HepG2 (cell line): ENCODE data around the gene TMBIM1. TPM values are rescaled to one million over a fixed set of nuclear protein-coding genes. Genes with fewer than 3 reads are reported as not detected.

ENCODE experiments used
- ARID2 ChIP-seq: sonication (generic); formaldehyde crosslinking; IDR thresholded peaks from 2 replicates; pipeline ENCODE4 v1.8.1; 2022; ENCODE audit warnings: mild to moderate bottlenecking, missing genetic modification reagents, borderline replicate concordance
- BRCA1 ChIP-seq: sonication (generic); formaldehyde crosslinking; IDR thresholded peaks from 2 replicates; pipeline ENCODE4 v1.4.0; 2020; ENCODE audit warnings: missing genetic modification reagents
- EP300 ChIP-seq, 3 experiments: sonication (generic) in 1 of 3; formaldehyde crosslinking in 1 of 3; IDR thresholded peaks; 2 replicates each; pipeline versions ENCODE4 v1.5.1 to v1.6.1; 2011 to 2020; ENCODE audit warnings: low read depth in 2 of 3, low read length in 2 of 3, borderline replicate concordance in 1 of 3, improper control_type of control experiment in 1 of 3, mild to moderate bottlenecking in 1 of 3, missing genetic modification reagents in 1 of 3, moderate library complexity in 1 of 3
- GATAD2A ChIP-seq: IDR thresholded peaks from 2 replicates; pipeline ENCODE4 v1.6.1; 2016
- JARID2 ChIP-seq: sonication (generic); formaldehyde crosslinking; IDR thresholded peaks from 2 replicates; pipeline ENCODE4 v1.8.1; 2023; ENCODE audit warnings: missing genetic modification reagents, inconsistent platforms; ENCODE audit not compliant: insufficient replicate concordance
- MED1 ChIP-seq: sonication (generic); formaldehyde crosslinking; IDR thresholded peaks from 2 replicates; pipeline ENCODE4 v1.4.0; 2020; ENCODE audit warnings: missing genetic modification reagents
- PITX1 ChIP-seq: sonication (generic); formaldehyde crosslinking; IDR thresholded peaks from 2 replicates; pipeline ENCODE4 v1.5.1; 2020; ENCODE audit warnings: mild to moderate bottlenecking, missing genetic modification reagents
- POLR2A ChIP-seq, 2 experiments: IDR thresholded peaks; 2 replicates each; pipeline ENCODE4 v1.6.1; 2011; ENCODE audit warnings: low read depth in 2 of 2, low read length in 2 of 2, mild to moderate bottlenecking in 1 of 2, moderate library complexity in 1 of 2; ENCODE audit not compliant: insufficient read depth in 1 of 2
- RARA ChIP-seq: IDR thresholded peaks from 2 replicates; pipeline ENCODE4 v1.6.1; 2016; ENCODE audit warnings: missing genetic modification reagents, missing compliant biosample characterization
- SP4 ChIP-seq: sonication (generic); formaldehyde crosslinking; IDR thresholded peaks from 2 replicates; pipeline ENCODE4 v1.8.1; 2023; ENCODE audit warnings: mild to moderate bottlenecking, missing genetic modification reagents
- THAP9 ChIP-seq: sonication (generic); formaldehyde crosslinking; IDR thresholded peaks from 2 replicates; pipeline ENCODE4; 2020; ENCODE audit warnings: missing genetic modification reagents, mild to moderate bottlenecking, borderline replicate concordance
- THRA ChIP-seq: sonication (generic); formaldehyde crosslinking; IDR thresholded peaks from 2 replicates; pipeline ENCODE4 v1.4.0; 2020; ENCODE audit warnings: missing genetic modification reagents, borderline replicate concordance
- ZBTB25 ChIP-seq: IDR thresholded peaks from 2 replicates; pipeline ENCODE4 v1.6.1; 2018; ENCODE audit warnings: missing genetic modification reagents
- ZKSCAN8 ChIP-seq: IDR thresholded peaks from 2 replicates; pipeline ENCODE4 v1.6.1; 2016; ENCODE audit warnings: borderline replicate concordance, missing genetic modification reagents, missing compliant biosample characterization
- ZNF431 ChIP-seq: sonication (generic); formaldehyde crosslinking; IDR thresholded peaks from 2 replicates; pipeline ENCODE4 v1.9.0; 2022; ENCODE audit warnings: missing genetic modification reagents, low read depth, mild to moderate bottlenecking, borderline replicate concordance
- ZNF564 ChIP-seq: sonication (generic); formaldehyde crosslinking; IDR thresholded peaks from 2 replicates; pipeline ENCODE4 v1.8.1; 2023; ENCODE audit warnings: mild to moderate bottlenecking, missing genetic modification reagents
- ZNF691 ChIP-seq: sonication (generic); formaldehyde crosslinking; IDR thresholded peaks from 2 replicates; pipeline ENCODE4 v1.4.0; 2020; ENCODE audit warnings: missing genetic modification reagents, low read depth, mild to moderate bottlenecking, borderline replicate concordance
- ZNF883 ChIP-seq: sonication (generic); formaldehyde crosslinking; IDR thresholded peaks from 2 replicates; pipeline ENCODE4 v1.5.1; 2020; ENCODE audit warnings: mild to moderate bottlenecking, missing genetic modification reagents; ENCODE audit errors: not compliant biosample characterization
- polyA plus RNA-seq, 8 experiments: library from polyadenylated mRNA; depleted of rRNA in 3 of 8; stranded (reverse) in 7 of 8; unstranded in 1 of 8; fragments of >200 nt; fragmentation: Illumina TruSeq in 4 of 8; extraction: Trizol in 4 of 8; gene quantifications; 2 replicates each; pipeline versions ENCODE4 v1.2.1 to v1.2.3, GENCODE V29; 2011 to 2016; ENCODE audit warnings: low read depth in 4 of 8, missing spikeins in 1 of 8, mixed read lengths in 1 of 8; ENCODE audit not compliant: insufficient read depth in 1 of 8
- total RNA-seq, 5 experiments: library from RNA; depleted of rRNA; stranded (reverse); fragments of >200 nt; fragmentation: Illumina TruSeq; extraction: Trizol; gene quantifications; 2 replicates each; pipeline ENCODE4 v1.2.3, GENCODE V29; 2016; ENCODE audit warnings: low read depth in 1 of 5

TMBIM1 gene
- total and polyA plus RNA-seq, 2 of the 13 experiments (the other 11 are each of a cell fraction or from before 2014, with no cell fraction given) = 127 to 139 TPM

- TF ChIP-seq ARID2 (CRISPR knock-in tag) (no peak), POLR2A (IDR thresholded peaks at IDR 0.05; ENCODE audit: insufficient read depth in 1 of 2, low read depth in 2 of 2, low read length in 2 of 2) (peak; percentile 22; a peak in 1 of 4 replicates), JARID2 (peak; percentile 16), GATAD2A (CRISPR knock-in tag) (peak; percentile 62), SP4 (CRISPR knock-in tag) (no peak), ZBTB25 (peak; percentile 46; the same call in 1 of the 2 replicates), EP300 (IDR thresholded peaks at IDR 0.05; ENCODE audit: low read depth in 2 of 2, low read length in 2 of 2) (0 out of 4 replicates have a peak, but pooled peaks of 1 of the 2 experiments have one; percentile 21), EP300 (CRISPR knock-in tag; IDR thresholded peaks at IDR 0.05; ENCODE audit: borderline replicate concordance) (no peak), THRA (peak; percentile 78), THAP9 (CRISPR knock-in tag) (peak; percentile 57; the same call in 1 of the 2 replicates), RARA (peak; percentile 17; the same call in 1 of the 2 replicates), MED1 (CRISPR knock-in tag) (peak; percentile 58; the same call in 1 of the 2 replicates), ZNF883 (CRISPR knock-in tag) (peak; percentile 27), ZKSCAN8 (CRISPR knock-in tag) (no peak), BRCA1 (0 out of 2 replicates have a peak, but pooled peaks have one; percentile 24), PITX1 (CRISPR knock-in tag) (0 out of 2 replicates have a peak, but pooled peaks have one; percentile 41), ZNF564 (CRISPR knock-in tag) (0 out of 2 replicates have a peak, but pooled peaks have one; percentile 52), ZNF691 (CRISPR knock-in tag) (no peak; the same call in 1 of the 2 replicates), ZNF431 (CRISPR knock-in tag) (0 out of 2 replicates have a peak, but pooled peaks have one; percentile 30)
Observed at GRCh38 chr2:218272531-218273212, 19.6 kb downstream of the TMBIM1 start (continued).
